GM12865 (cell line): ENCODE results near the gene SIL1.

Experiments
- DNase-seq: peaks from one replicate; pipeline ENCODE4 v3.0.0; 2010; ENCODE audit warnings: low read depth
- H3K4me3 ChIP-seq: 2 replicates; pipeline ENCODE4 v1.5.1; 2011; ENCODE audit warnings: mild to moderate bottlenecking, low read depth, low read length, control low read depth
- CTCF ChIP-seq: IDR thresholded peaks from 2 replicates; pipeline ENCODE4 v1.5.1; 2011; ENCODE audit warnings: low read length, control low read depth, low read depth, inconsistent platforms; ENCODE audit not compliant: insufficient read depth; ENCODE audit errors: missing control alignments

SIL1 gene

GRCh38 chr5:138996120-138996519 is 202.0 kb downstream of the SIL1 start:
- no peak overlapping the region for H3K4me3 ChIP-seq
- no peak for DNase-seq
- TF ChIP-seq CTCF: no peak

GRCh38 chr5:138990986-138991590 is 207.1 kb downstream of the SIL1 start:
- no peak for TF ChIP-seq CTCF
- no peak overlapping the region for H3K4me3 ChIP-seq
- no peak for DNase-seq

- no peak overlapping the region for H3K4me3 ChIP-seq
- no peak for TF ChIP-seq CTCF
- no peak for DNase-seq
Observed at GRCh38 chr5:138989720-138990119, 208.4 kb downstream of the SIL1 start.

DNA sequence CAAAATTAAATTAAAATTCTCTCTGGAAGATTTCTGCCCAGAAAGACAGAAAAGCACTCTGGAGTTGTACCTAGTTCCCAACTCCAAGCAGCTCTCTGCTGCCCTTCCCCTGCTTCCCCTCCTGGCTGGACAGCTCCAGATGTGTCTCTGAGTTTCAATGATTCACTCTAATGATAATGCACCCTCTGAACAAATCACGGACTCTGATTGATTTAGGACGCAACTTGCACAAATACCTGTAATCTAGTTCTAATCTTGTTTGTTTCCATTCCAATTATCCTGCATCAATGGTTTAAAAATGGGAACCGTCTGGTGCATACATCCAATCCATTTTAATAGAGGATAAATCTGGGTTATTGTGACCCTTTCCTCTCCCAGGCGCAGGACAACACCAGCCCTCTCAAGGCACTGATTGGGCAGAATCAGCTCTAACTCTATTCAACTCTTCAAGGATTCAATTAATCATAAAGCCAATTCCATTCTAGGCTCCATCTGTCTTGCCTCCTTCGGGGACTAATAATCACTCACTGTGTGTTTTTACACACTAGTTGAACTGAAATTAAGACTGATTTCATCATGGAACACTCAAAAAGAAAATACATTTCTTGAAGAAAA is 211.9 kb downstream of the SIL1 start:
- H3K4me3 ChIP-seq: no peak overlapping the region
- no peak for DNase-seq
- no peak for TF ChIP-seq CTCF

GRCh38 chr5:138985683-138986082 is 212.5 kb downstream of the SIL1 start:
- no peak overlapping the region for H3K4me3 ChIP-seq
- DNase-seq: no peak
- no peak for TF ChIP-seq CTCF

GRCh38 chr5:138985256-138985655 is 212.9 kb downstream of the SIL1 start:
- no peak for DNase-seq
- H3K4me3 ChIP-seq: no peak overlapping the region
- TF ChIP-seq CTCF: no peak

GRCh38 chr5:138983984-138984383 is 214.2 kb downstream of the SIL1 start:
- TF ChIP-seq CTCF: no peak
- no peak overlapping the region for H3K4me3 ChIP-seq

More at GRCh38 chr5:138983984-138984383, 214.2 kb downstream of the SIL1 start:
- DNase-seq: no peak
